Measurements from ENCODE around the gene FBLN2.
A peak's percentile ranks its signal among the peaks of the same experiment; 100 is the strongest.

Gene FBLN2

GRCh38 chr3:13533885-13534301, 15.0 kb upstream of the FBLN2 start:
- no peak for DNase-seq

GRCh38 chr3:13535526-13535875, 13.4 kb upstream of the FBLN2 start:
- DNase-seq, result no peak

DNA sequence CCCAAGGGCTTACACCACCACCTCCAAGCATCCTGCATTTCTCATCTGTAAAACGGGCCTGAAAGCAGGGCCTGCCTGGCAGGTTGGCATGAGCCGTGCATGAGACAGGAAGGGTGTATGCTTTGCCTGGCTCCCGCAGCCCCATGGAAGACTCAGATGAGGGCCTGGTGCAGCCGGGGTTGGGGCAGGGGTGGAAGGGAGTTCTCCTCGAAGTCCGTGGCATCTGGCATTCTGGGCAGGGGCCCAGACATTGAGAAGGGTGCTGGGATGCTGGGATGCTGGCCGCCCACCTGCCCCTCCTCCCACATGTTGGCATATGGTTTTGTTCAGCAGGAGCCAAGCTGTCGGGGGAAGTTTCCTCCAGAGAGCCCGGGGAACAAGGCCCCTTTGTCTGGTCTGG, 13.0 kb upstream of the FBLN2 start:
- DNase-seq, result no peak

- no peak for DNase-seq
Observed at GRCh38 chr3:13536432-13536831, 12.5 kb upstream of the FBLN2 start.

- no peak for DNase-seq
Observed at GRCh38 chr3:13536832-13537231, 12.1 kb upstream of the FBLN2 start.

GRCh38 chr3:13537244-13537908, 11.5 kb upstream of the FBLN2 start:
- DNase-seq, result no peak

DNA sequence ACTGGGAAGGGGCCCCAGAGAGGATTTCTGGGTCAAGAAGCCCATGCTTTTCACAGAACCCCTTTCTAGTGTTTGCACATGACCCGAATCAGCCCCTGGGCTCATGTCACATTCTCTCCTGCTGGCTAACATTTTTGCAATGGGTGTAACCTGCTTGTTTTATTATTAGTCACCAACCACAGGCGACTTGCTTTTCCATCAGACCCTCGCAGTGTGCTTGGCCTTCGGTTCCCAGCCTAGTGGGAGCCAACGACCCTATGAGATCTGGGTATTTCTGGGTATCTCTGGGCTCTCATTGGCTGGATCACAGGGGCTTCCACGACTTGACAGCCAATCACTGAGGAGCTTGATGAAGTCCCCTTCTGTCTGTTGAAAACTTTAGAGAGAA, 11.0 kb upstream of the FBLN2 start:
- no peak for DNase-seq

GRCh38 chr3:13538520-13539291, 10.2 kb upstream of the FBLN2 start:
- no peak for DNase-seq

GRCh38 chr3:13539292-13539638, 9.7 kb upstream of the FBLN2 start:
- no peak for DNase-seq

DNA sequence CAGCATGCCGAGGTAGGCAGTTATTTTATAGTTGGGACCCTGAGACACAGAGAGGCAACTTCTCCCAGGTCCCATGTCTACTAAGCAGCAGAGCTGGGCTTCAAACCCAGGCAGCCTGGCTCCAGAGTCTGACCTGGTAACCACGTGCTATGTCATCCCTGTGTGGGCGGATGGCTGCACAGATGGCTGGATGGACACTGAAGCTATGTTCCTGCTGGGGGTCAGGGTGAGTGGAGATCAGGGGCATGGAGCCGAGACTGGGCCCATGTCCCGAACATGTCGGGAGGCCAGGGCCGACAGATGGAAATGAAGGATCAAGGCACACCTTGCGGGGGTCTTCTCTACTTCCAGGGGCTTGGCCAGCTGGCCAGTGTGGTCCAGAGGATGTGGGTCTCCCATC, 9.3 kb upstream of the FBLN2 start:
- DNase-seq, result no peak

GRCh38 chr3:13540297-13540995, 8.5 kb upstream of the FBLN2 start:
- DNase-seq, result no peak

DNA sequence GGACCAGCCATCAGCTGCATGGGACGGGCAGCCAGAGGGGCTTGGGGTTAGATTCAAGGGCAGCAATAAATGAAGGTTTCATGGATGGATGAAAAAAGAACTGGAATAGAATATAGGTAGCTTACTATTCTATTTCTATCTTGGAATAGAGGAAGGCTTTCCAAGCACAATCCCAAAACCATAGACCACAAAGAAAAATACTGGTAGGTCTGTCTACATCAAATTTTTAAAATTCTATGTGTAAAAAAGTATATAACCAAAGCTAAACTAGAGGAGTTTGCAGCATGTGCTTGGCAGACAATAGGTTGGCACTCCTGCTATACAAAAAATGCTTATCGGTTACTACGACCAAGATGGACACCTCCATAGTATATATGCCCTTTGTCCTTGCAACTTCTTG, 7.2 kb upstream of the FBLN2 start:
- no peak for DNase-seq

DNA sequence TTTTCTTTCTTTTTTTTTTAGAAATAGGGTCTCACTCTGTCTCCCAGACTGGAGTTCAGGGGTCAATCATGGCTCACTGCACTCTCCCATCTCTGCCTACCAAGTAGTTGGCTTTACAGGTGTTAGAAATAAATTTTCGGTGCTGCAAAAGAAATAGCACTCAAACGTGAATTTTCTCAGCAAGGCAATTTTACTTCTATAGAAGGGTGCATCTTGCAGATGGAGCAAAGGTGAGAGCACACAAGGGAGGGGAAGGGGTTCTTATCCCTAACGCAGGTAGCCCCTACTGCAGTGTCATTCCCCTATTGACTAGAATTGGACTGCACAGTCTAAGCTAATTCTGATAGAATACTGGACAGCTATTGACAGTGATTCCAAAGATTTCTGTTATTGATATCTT, 6.8 kb upstream of the FBLN2 start:
- no peak for DNase-seq

- DNase-seq, result no peak
Observed at GRCh38 chr3:13543253-13543652, 5.7 kb upstream of the FBLN2 start.

DNA sequence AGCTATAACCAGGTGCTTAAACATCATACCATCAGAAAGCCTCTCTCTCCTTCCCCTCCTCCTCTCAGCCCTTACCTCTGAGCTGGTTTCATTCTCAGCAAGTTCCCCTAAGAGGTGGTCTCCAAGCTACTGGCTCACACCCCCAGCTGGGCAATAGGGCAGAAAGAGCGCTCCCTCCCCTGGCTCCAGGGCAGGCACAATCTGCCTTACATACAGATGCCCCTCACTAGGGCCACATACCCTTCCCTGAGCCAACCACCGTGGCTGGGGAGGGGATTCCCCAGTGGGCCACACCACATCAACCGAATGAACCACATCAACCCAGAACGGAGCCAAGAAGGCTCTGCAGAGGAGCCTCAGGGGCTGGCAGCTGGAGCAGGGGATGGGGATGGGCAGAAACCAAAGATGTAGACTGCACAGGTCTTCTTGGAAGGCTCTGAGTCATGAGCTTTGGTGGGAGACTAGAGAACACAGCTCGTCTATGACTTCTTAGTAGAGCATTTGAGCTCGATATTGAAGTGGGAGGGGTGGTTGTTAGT, 4.6 kb upstream of the FBLN2 start:
- DNase-seq, result peak; percentile 56 to 69

- DNase-seq, result no peak
Observed at GRCh38 chr3:13544951-13545651, 3.8 kb upstream of the FBLN2 start.

- DNase-seq, result no peak
Observed at GRCh38 chr3:13545952-13546454, 2.9 kb upstream of the FBLN2 start.

- no peak for DNase-seq
Observed at GRCh38 chr3:13546667-13547171, 2.2 kb upstream of the FBLN2 start.

GRCh38 chr3:13547591-13548371, 1.1 kb upstream of the FBLN2 start:
- no peak for DNase-seq

DNA sequence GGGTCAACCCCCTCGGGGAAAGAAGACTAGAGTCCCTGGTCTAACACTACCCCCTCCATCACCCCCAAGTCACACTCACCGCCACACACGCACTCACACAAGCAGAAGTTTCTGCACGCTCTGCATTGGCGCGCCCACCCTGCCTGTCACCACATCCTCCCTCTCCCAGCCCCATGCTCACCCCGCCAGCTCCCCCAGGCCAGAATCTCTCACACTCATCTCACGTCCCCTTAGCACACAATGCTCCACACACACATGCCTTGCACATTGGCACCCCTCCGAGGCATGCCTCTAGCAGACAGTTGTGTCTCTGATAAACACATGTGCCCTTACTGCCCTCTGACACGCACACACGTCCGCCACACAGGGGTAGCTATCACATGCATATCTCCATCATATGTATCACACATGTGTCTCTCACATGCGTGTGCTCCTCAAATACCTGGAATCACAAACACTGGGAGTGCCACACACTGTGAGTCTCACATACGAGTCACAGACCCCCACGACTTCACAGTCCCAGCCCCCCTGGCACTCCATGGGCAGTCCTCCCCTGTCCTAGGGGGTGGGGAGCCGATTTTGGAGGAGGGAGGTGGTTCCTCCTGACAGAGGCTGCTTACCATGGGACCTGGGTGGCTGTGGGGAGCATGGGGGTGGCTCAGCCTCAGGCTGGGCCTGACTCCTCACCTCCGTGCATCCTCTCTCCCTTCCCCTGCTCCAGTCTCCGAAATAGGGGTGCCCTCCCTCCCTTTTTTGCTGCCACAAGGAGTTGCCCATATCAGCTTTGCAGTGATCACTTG, 898 bp downstream of the FBLN2 start:
- no peak for DNase-seq

DNA sequence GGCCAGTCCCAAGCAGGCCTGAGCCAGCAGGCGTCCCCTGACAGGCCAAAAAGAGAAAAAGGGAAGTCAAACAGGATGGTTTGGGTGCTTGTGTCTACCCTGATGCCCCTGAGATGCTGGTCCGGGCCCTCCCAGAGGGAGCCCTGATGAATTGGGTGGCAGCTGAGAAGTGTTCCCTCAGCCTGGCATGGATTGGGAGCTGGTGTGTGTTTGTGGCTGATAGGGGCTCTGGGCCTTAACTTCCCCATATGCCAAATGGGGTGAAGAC, 1.4 kb downstream of the FBLN2 start:
- DNase-seq, result no peak
